HepG2 (cell line): ENCODE measurements around the gene TOMM20. TPM values are rescaled to one million over a fixed set of nuclear protein-coding genes. Genes with fewer than 3 reads are reported as not detected.

Experiments used
- ATAD3A ChIP-seq: sonication (generic); formaldehyde crosslinking; IDR thresholded peaks from 2 replicates; pipeline ENCODE4 v1.4.0; 2020; ENCODE audit warnings: missing genetic modification reagents
- EEA1 ChIP-seq: sonication (generic); formaldehyde crosslinking; IDR thresholded peaks from 2 replicates; pipeline ENCODE4 v1.5.1; 2020; ENCODE audit warnings: mild to moderate bottlenecking, missing genetic modification reagents, borderline replicate concordance
- FIP1L1 ChIP-seq: fragments of 200-400 bp; formaldehyde crosslinking; IDR thresholded peaks from 2 replicates; pipeline ENCODE4 v1.6.1; 2018; ENCODE audit warnings: low read depth, mild to moderate bottlenecking, low read length, moderate library complexity, borderline replicate concordance; ENCODE audit not compliant: insufficient read depth
- HCFC1 ChIP-seq: fragments of 150-350 bp; IDR thresholded peaks from 2 replicates; pipeline ENCODE4 v1.6.1; 2014; ENCODE audit warnings: low read depth, low read length
- HOXA3 ChIP-seq: sonication (generic); formaldehyde crosslinking; IDR thresholded peaks from 2 replicates; pipeline ENCODE4 v1.5.0; 2020; ENCODE audit warnings: missing genetic modification reagents
- HOXA5 ChIP-seq: sonication (generic); formaldehyde crosslinking; IDR thresholded peaks from 2 replicates; pipeline ENCODE4 v1.4.0; 2020; ENCODE audit warnings: missing genetic modification reagents
- KDM5A ChIP-seq: fragments of 200-600 bp; sonication (generic); IDR thresholded peaks from 2 replicates; pipeline ENCODE4 v1.7.0; 2018; ENCODE audit warnings: antibody characterized with exemption, mild to moderate bottlenecking, low read length, borderline replicate concordance
- MIER2 ChIP-seq: IDR thresholded peaks from 2 replicates; pipeline ENCODE4 v1.6.1; 2016; ENCODE audit warnings: missing biosample characterization, missing genetic modification reagents
- MIXL1 ChIP-seq: IDR thresholded peaks from 2 replicates; pipeline ENCODE4 v1.6.1; 2016
- NR2F2 ChIP-seq: IDR thresholded peaks from 2 replicates; pipeline ENCODE4 v1.6.1; 2012; ENCODE audit warnings: low read depth, inconsistent platforms, borderline replicate concordance
- NR2F6 ChIP-seq, 2 experiments: IDR thresholded peaks; 2 replicates each; pipeline ENCODE4 v1.6.1; 2016; ENCODE audit warnings: antibody characterized with exemption in 1 of 2, mild to moderate bottlenecking in 1 of 2
- PREB ChIP-seq: sonication (generic); formaldehyde crosslinking; IDR thresholded peaks from 2 replicates; pipeline ENCODE4 v1.4.0; 2020; ENCODE audit warnings: missing genetic modification reagents
- SUZ12 ChIP-seq: fragments of 150-350 bp; IDR thresholded peaks from 2 replicates; pipeline ENCODE4 v1.6.1; 2014; ENCODE audit warnings: low read depth, low read length
- ZBTB26 ChIP-seq: IDR thresholded peaks from 2 replicates; pipeline ENCODE4 v1.6.1; 2016; ENCODE audit warnings: missing compliant biosample characterization, missing genetic modification reagents, borderline replicate concordance
- ZNF138 ChIP-seq: sonication (generic); formaldehyde crosslinking; IDR thresholded peaks from 2 replicates; pipeline ENCODE4 v1.5.0; 2020; ENCODE audit warnings: mild to moderate bottlenecking, low read depth, missing genetic modification reagents
- ZNF33A ChIP-seq: sonication (generic); formaldehyde crosslinking; IDR thresholded peaks from 2 replicates; pipeline ENCODE4 v1.5.1; 2020; ENCODE audit warnings: missing genetic modification reagents, mild to moderate bottlenecking, moderate library complexity, borderline replicate concordance
- ZNF350 ChIP-seq: sonication (generic); formaldehyde crosslinking; IDR thresholded peaks from 2 replicates; pipeline ENCODE4 v1.4.0; 2020; ENCODE audit warnings: mild to moderate bottlenecking, low read depth, missing genetic modification reagents, borderline replicate concordance
- ZNF382 ChIP-seq: sonication (generic); formaldehyde crosslinking; IDR thresholded peaks from 2 replicates; pipeline ENCODE4 v1.5.0; 2020; ENCODE audit warnings: missing genetic modification reagents, mild to moderate bottlenecking, borderline replicate concordance
- ZNF414 ChIP-seq: sonication (generic); formaldehyde crosslinking; IDR thresholded peaks from 2 replicates; pipeline ENCODE4 v1.5.0; 2020; ENCODE audit warnings: missing genetic modification reagents
- ZNF674 ChIP-seq: sonication (generic); formaldehyde crosslinking; IDR thresholded peaks from 2 replicates; pipeline ENCODE4 v1.5.0; 2020; ENCODE audit warnings: low read depth, mild to moderate bottlenecking, missing genetic modification reagents
- ZNF776 ChIP-seq: sonication (generic); formaldehyde crosslinking; IDR thresholded peaks from 2 replicates; pipeline ENCODE4 v1.4.0; 2020; ENCODE audit warnings: mild to moderate bottlenecking, missing genetic modification reagents
- ZNF83 ChIP-seq: sonication (generic); formaldehyde crosslinking; IDR thresholded peaks from 2 replicates; pipeline ENCODE4 v1.4.0; 2020; ENCODE audit warnings: missing genetic modification reagents, mild to moderate bottlenecking, borderline replicate concordance
- polyA plus RNA-seq, 8 experiments: library from polyadenylated mRNA; depleted of rRNA in 3 of 8; stranded (reverse) in 7 of 8; unstranded in 1 of 8; fragments of >200 nt; fragmentation: Illumina TruSeq in 4 of 8; extraction: Trizol in 4 of 8; gene quantifications; 2 replicates each; pipeline versions ENCODE4 v1.2.1 to v1.2.3, GENCODE V29; 2011 to 2016; ENCODE audit warnings: low read depth in 4 of 8, missing spikeins in 1 of 8, mixed read lengths in 1 of 8; ENCODE audit not compliant: insufficient read depth in 1 of 8
- total RNA-seq, 5 experiments: library from RNA; depleted of rRNA; stranded (reverse); fragments of >200 nt; fragmentation: Illumina TruSeq; extraction: Trizol; gene quantifications; 2 replicates each; pipeline ENCODE4 v1.2.3, GENCODE V29; 2016; ENCODE audit warnings: low read depth in 1 of 5
- TF ChIP-seq, protein P1 (sequence below): sonication (generic); formaldehyde crosslinking; IDR thresholded peaks from 2 replicates; pipeline ENCODE4 v1.5.1; 2020; ENCODE audit warnings: missing genetic modification reagents, mild to moderate bottlenecking, borderline replicate concordance
- TF ChIP-seq, protein P2 (sequence below): sonication (generic); formaldehyde crosslinking; IDR thresholded peaks from 2 replicates; pipeline ENCODE4 v1.5.0; 2020; ENCODE audit warnings: missing genetic modification reagents, mild to moderate bottlenecking, borderline replicate concordance

Gene TOMM20
- total and polyA plus RNA-seq, 2 of the 13 experiments (the other 11 are each of a cell fraction or from before 2014, with no cell fraction given): 153 to 376 TPM

GRCh38 chr1:235074523-235075047 is 54.1 kb downstream of the TOMM20 start (continued):
- TF ChIP-seq ZNF83 (CRISPR knock-in tag) (no peak), MIER2 (no peak), HCFC1 (no peak), MIXL1 (CRISPR knock-in tag) (peak; percentile 12; the same call in 1 of the 2 replicates), ZNF414 (no peak), ZNF776 (no peak), EEA1 (no peak), NR2F6 (IDR thresholded peaks at IDR 0.05) (no peak), NR2F6 (CRISPR knock-in tag; IDR thresholded peaks at IDR 0.05) (no peak), ATAD3A (no peak), SUZ12 (no peak), HOXA5 (CRISPR knock-in tag) (no peak; the same call in 1 of the 2 replicates), ZNF350 (CRISPR knock-in tag) (no peak), ZBTB26 (CRISPR knock-in tag) (no peak), ZNF674 (CRISPR knock-in tag) (no peak), HOXA3 (CRISPR knock-in tag) (no peak), ZNF382 (CRISPR knock-in tag) (no peak), FIP1L1 (no peak), NR2F2 (no peak), ZNF33A (CRISPR knock-in tag) (no peak), ZNF138 (CRISPR knock-in tag) (no peak), PREB (CRISPR knock-in tag) (no peak), KDM5A (no peak)
- TF ChIP-seq, protein P1, sequence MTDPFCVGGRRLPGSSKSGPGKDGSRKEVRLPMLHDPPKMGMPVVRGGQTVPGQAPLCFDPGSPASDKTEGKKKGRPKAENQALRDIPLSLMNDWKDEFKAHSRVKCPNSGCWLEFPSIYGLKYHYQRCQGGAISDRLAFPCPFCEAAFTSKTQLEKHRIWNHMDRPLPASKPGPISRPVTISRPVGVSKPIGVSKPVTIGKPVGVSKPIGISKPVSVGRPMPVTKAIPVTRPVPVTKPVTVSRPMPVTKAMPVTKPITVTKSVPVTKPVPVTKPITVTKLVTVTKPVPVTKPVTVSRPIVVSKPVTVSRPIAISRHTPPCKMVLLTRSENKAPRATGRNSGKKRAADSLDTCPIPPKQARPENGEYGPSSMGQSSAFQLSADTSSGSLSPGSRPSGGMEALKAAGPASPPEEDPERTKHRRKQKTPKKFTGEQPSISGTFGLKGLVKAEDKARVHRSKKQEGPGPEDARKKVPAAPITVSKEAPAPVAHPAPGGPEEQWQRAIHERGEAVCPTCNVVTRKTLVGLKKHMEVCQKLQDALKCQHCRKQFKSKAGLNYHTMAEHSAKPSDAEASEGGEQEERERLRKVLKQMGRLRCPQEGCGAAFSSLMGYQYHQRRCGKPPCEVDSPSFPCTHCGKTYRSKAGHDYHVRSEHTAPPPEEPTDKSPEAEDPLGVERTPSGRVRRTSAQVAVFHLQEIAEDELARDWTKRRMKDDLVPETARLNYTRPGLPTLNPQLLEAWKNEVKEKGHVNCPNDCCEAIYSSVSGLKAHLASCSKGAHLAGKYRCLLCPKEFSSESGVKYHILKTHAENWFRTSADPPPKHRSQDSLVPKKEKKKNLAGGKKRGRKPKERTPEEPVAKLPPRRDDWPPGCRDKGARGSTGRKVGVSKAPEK (CRISPR knock-in tag): no peak
- TF ChIP-seq, protein P2, sequence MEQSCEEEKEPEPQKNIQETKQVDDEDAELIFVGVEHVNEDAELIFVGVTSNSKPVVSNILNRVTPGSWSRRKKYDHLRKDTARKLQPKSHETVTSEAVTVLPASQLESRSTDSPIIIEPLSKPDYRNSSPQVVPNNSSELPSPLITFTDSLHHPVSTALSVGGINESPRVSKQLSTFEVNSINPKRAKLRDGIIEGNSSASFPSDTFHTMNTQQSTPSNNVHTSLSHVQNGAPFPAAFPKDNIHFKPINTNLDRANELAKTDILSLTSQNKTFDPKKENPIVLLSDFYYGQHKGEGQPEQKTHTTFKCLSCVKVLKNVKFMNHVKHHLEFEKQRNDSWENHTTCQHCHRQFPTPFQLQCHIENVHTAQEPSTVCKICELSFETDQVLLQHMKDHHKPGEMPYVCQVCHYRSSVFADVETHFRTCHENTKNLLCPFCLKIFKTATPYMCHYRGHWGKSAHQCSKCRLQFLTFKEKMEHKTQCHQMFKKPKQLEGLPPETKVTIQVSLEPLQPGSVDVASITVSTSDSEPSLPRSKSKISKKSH: no peak
